ENCODE results near the gene PCDHGA11. TPM values are rescaled to one million over a fixed set of nuclear protein-coding genes. Genes with fewer than 3 reads are reported as not detected.
"Not testable (repeated sequence)": the region's sequence is repeated elsewhere in the genome, so short reads cannot be mapped to it uniquely, and the experiment has no call there.

Gene PCDHGA11
- total RNA-seq, 1 donor: 17.8 TPM

DNA sequence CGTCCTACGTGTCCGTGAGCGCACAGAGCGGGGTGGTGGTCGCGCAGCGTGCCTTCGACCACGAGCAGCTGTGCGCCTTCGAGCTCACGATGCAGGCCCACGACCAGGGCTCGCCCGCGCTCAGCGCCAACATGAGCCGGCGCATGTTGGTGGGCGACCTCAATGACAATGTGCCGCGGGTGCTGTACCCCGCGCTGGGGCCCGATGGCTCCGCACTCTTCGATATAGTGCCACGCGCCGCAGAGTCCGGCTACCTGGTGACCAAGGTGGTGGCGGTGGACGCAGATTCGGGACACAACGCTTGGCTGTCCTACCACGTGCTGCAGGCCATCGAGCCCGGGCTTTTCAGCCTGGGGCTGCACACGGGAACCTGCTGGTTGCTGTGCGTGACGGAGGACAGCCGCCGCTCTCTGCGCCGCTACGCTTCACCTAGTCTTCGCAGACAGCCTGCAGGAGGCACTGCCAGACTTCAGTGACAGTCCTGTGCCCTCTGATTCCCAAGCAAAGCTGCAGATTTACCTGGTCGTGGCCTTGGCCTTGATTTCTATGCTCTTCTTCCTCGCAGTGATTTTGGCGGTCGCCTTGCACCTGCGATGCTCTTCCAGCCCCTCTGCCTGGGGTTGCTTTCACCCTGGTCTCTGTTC lies 7.1 kb downstream of the PCDHGA11 start:
- no peak overlapping the region for H3K4me3 ChIP-seq (ENCODE audit: low read depth, low read length)
- DNase-seq (ENCODE audit: low read depth): no peak
- TF ChIP-seq, protein P1, sequence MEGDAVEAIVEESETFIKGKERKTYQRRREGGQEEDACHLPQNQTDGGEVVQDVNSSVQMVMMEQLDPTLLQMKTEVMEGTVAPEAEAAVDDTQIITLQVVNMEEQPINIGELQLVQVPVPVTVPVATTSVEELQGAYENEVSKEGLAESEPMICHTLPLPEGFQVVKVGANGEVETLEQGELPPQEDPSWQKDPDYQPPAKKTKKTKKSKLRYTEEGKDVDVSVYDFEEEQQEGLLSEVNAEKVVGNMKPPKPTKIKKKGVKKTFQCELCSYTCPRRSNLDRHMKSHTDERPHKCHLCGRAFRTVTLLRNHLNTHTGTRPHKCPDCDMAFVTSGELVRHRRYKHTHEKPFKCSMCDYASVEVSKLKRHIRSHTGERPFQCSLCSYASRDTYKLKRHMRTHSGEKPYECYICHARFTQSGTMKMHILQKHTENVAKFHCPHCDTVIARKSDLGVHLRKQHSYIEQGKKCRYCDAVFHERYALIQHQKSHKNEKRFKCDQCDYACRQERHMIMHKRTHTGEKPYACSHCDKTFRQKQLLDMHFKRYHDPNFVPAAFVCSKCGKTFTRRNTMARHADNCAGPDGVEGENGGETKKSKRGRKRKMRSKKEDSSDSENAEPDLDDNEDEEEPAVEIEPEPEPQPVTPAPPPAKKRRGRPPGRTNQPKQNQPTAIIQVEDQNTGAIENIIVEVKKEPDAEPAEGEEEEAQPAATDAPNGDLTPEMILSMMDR (IDR thresholded peaks at IDR 0.05; ENCODE audit: insufficient read depth, low read length): no peak

DNA sequence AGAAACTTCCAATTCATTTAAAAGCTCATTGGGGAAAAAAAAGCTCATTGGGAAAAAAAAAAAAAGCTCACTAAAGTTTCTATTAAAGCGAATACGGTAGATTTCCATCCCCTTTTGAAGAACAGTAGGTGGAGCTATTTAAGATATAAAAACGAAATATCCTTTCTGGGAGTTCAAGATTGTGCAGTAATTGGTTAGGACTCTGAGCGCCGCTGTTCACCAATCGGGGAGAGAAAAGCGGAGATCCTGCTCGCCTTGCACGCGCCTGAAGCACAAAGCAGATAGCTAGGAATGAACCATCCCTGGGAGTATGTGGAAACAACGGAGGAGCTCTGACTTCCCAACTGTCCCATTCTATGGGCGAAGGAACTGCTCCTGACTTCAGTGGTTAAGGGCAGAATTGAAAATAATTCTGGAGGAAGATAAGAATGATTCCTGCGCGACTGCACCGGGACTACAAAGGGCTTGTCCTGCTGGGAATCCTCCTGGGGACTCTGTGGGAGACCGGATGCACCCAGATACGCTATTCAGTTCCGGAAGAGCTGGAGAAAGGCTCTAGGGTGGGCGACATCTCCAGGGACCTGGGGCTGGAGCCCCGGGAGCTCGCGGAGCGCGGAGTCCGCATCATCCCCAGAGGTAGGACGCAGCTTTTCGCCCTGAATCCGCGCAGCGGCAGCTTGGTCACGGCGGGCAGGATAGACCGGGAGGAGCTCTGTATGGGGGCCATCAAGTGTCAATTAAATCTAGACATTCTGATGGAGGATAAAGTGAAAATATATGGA lies 9.7 kb downstream of the PCDHGA11 start, which contains the start of gene PCDHGA12:
PCDHGA12 (plus strand) TSS at position 176 of the 782 bp plus-strand sequence; CDS start at position 429, 253 bp downstream.
- TF ChIP-seq, protein P1 (IDR thresholded peaks at IDR 0.05; ENCODE audit: insufficient read depth, low read length): peak; percentile 75
- DNase-seq (ENCODE audit: low read depth): peak; percentile 97
- H3K4me3 ChIP-seq (ENCODE audit: low read depth, low read length): peak within 1 kb of the TSS; percentile 69

DNA sequence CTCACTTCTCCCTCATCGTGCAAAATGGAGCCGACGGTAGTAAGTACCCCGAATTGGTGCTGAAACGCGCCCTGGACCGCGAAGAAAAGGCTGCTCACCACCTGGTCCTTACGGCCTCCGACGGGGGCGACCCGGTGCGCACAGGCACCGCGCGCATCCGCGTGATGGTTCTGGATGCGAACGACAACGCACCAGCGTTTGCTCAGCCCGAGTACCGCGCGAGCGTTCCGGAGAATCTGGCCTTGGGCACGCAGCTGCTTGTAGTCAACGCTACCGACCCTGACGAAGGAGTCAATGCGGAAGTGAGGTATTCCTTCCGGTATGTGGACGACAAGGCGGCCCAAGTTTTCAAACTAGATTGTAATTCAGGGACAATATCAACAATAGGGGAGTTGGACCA lies 10.4 kb downstream of the PCDHGA11 start:
- peak overlapping the region; percentile 69 for H3K4me3 ChIP-seq (ENCODE audit: low read depth, low read length)
- TF ChIP-seq, protein P1 (IDR thresholded peaks at IDR 0.05; ENCODE audit: insufficient read depth, low read length): no peak
- peak; percentile 67 for DNase-seq (ENCODE audit: low read depth)

DNA sequence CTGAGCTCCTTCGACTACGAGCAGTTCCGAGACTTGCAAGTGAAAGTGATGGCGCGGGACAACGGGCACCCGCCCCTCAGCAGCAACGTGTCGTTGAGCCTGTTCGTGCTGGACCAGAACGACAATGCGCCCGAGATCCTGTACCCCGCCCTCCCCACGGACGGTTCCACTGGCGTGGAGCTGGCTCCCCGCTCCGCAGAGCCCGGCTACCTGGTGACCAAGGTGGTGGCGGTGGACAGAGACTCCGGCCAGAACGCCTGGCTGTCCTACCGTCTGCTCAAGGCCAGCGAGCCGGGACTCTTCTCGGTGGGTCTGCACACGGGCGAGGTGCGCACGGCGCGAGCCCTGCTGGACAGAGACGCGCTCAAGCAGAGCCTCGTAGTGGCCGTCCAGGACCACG lies 11.5 kb downstream of the PCDHGA11 start:
- not testable (repeated sequence) for DNase-seq (ENCODE audit: low read depth)
- peak overlapping the region; percentile 69 for H3K4me3 ChIP-seq (ENCODE audit: low read depth, low read length)

DNA sequence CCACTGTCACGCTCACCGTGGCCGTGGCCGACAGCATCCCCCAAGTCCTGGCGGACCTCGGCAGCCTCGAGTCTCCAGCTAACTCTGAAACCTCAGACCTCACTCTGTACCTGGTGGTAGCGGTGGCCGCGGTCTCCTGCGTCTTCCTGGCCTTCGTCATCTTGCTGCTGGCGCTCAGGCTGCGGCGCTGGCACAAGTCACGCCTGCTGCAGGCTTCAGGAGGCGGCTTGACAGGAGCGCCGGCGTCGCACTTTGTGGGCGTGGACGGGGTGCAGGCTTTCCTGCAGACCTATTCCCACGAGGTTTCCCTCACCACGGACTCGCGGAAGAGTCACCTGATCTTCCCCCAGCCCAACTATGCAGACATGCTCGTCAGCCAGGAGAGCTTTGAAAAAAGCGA lies 11.9 kb downstream of the PCDHGA11 start:
- not testable (repeated sequence) for DNase-seq (ENCODE audit: low read depth)
- H3K4me3 ChIP-seq (ENCODE audit: low read depth, low read length): peak overlapping the region; percentile 31

DNA sequence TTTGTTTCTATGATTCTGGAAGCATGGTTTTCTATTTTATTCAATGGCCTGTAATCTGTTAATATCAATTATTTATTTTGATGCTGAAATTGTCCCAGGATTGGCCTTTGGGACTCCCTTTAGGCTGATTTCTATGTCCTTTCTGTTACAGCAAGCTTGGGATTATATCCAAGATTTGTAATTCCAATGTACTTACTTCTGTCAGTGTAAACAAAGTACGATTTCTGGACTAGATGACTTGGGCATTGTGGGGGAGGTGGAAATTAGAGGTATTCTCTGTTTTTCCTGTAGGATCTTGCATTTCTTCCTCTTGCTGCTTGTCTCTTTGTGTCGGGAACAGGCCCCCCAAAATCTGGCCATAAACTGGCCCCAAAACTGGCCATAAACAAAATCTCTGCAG lies 13.2 kb downstream of the PCDHGA11 start:
- DNase-seq (ENCODE audit: low read depth): no peak
- TF ChIP-seq, protein P1 (IDR thresholded peaks at IDR 0.05; ENCODE audit: insufficient read depth, low read length): no peak
- H3K4me3 ChIP-seq (ENCODE audit: low read depth, low read length): no peak overlapping the region

DNA sequence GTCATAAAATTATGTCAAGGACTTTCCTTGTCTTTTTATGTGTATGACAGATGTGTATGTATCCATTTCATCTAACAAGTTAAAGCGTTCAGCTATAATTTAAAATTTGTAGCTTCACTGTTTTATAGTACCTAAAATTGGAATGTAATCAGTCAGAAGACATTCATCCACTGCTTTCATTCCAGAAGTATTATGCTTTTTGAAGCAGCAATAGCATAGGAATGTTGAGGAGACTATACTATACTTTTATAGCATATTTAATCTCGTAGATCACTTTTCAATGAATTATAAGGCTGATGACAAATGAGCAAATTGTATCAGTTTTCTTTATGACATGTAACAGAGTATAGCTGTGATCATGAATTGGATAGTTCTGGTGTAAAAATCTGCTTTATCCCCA lies 16.4 kb downstream of the PCDHGA11 start:
- H3K4me3 ChIP-seq (ENCODE audit: low read depth, low read length): no peak overlapping the region
- no peak for DNase-seq (ENCODE audit: low read depth)
- TF ChIP-seq, protein P1 (IDR thresholded peaks at IDR 0.05; ENCODE audit: insufficient read depth, low read length): no peak
